Liver (tissue), 9 donors: ENCODE results near the gene SYCN. TPM values are rescaled to one million over a fixed set of nuclear protein-coding genes. Genes with fewer than 3 reads are reported as not detected.

Experiments used
- DNase-seq: peaks from one replicate; pipeline ENCODE4 v3.0.0-alpha.2; 2017; ENCODE audit warnings: low spot score
- H3K27ac ChIP-seq, 2 donors: one replicate each; pipeline ENCODE4 v1.7.0; 2013; ENCODE audit warnings: inconsistent platforms in 2 of 2, low read length in 2 of 2, control low read depth in 1 of 2, low read depth in 1 of 2, mild to moderate bottlenecking in 1 of 2
- H3K27me3 ChIP-seq, 4 donors: one replicate each; pipeline versions ENCODE4 v1.6.1 to v1.7.0; 2013; ENCODE audit warnings: low read length in 3 of 4, inconsistent platforms in 1 of 4, mild to moderate bottlenecking in 1 of 4, moderate library complexity in 1 of 4; ENCODE audit not compliant: control insufficient read depth in 4 of 4, insufficient read depth in 4 of 4
- H3K36me3 ChIP-seq, 4 donors: one replicate each; pipeline versions ENCODE4 v1.6.1 to v1.7.0; 2013; ENCODE audit warnings: low read length in 3 of 4, mild to moderate bottlenecking in 3 of 4, low read depth in 1 of 4, moderate library complexity in 1 of 4; ENCODE audit not compliant: control insufficient read depth in 4 of 4, insufficient read depth in 3 of 4
- H3K4me1 ChIP-seq, 4 donors: one replicate each; pipeline versions ENCODE4 v1.6.1 to v1.7.0; 2013; ENCODE audit warnings: low read length in 3 of 4, mild to moderate bottlenecking in 3 of 4, moderate library complexity in 1 of 4; ENCODE audit not compliant: control insufficient read depth in 4 of 4, insufficient read depth in 4 of 4
- H3K4me3 ChIP-seq, 3 donors: one replicate each; pipeline versions ENCODE4 v1.6.1 to v1.7.0; 2013; ENCODE audit warnings: low read length in 3 of 3, control low read depth in 1 of 3, low read depth in 1 of 3, mild to moderate bottlenecking in 1 of 3
- H3K9ac ChIP-seq, 2 donors: one replicate each; pipeline ENCODE4 v1.7.0; 2013; ENCODE audit warnings: low read length in 2 of 2, mild to moderate bottlenecking in 2 of 2, moderate library complexity in 2 of 2, control low read depth in 1 of 2, low read depth in 1 of 2
- H3K9me3 ChIP-seq, 4 donors: one replicate each; pipeline versions ENCODE4 v1.6.1 to v1.7.0; 2013; ENCODE audit warnings: low read length in 3 of 4; ENCODE audit not compliant: control insufficient read depth in 4 of 4
- ATF3 ChIP-seq: IDR thresholded peaks from 2 replicates; pipeline ENCODE4 v1.6.1; 2016; ENCODE audit warnings: antibody characterized with exemption
- FOXA1 ChIP-seq: IDR thresholded peaks from 2 replicates; pipeline ENCODE4 v1.6.1; 2016; ENCODE audit warnings: antibody characterized with exemption
- FOXA2 ChIP-seq: IDR thresholded peaks from 2 replicates; pipeline ENCODE4 v1.6.1; 2016; ENCODE audit warnings: antibody characterized with exemption
- HNF4G ChIP-seq: IDR thresholded peaks from 2 replicates; pipeline ENCODE4 v1.6.1; 2016; ENCODE audit warnings: antibody characterized with exemption
- JUND ChIP-seq, 2 donors: IDR thresholded peaks; 2 replicates each; pipeline ENCODE4 v1.6.1; 2016; ENCODE audit warnings: antibody characterized with exemption in 2 of 2
- MAX ChIP-seq: IDR thresholded peaks from 2 replicates; pipeline ENCODE4 v1.6.1; 2016; ENCODE audit warnings: antibody characterized with exemption
- NR2F2 ChIP-seq: IDR thresholded peaks from 2 replicates; pipeline ENCODE4 v1.6.1; 2016; ENCODE audit warnings: antibody characterized with exemption
- RAD21 ChIP-seq, 2 donors: IDR thresholded peaks; 2 replicates each; pipeline ENCODE4 v1.6.1; 2016; ENCODE audit warnings: antibody characterized with exemption in 2 of 2, mild to moderate bottlenecking in 2 of 2
- REST ChIP-seq: IDR thresholded peaks from 2 replicates; pipeline ENCODE4 v1.6.1; 2016; ENCODE audit warnings: antibody characterized with exemption, mild to moderate bottlenecking
- RXRA ChIP-seq, 2 donors: IDR thresholded peaks; 2 replicates each; pipeline ENCODE4 v1.6.1; 2017 to 2018; ENCODE audit warnings: antibody characterized with exemption in 2 of 2, mild to moderate bottlenecking in 1 of 2
- SP1 ChIP-seq: IDR thresholded peaks from 2 replicates; pipeline ENCODE4 v1.6.1; 2018; ENCODE audit warnings: antibody characterized with exemption, mild to moderate bottlenecking
- YY1 ChIP-seq: IDR thresholded peaks from 2 replicates; pipeline ENCODE4 v1.6.1; 2016; ENCODE audit warnings: antibody characterized with exemption, mild to moderate bottlenecking
- ZBTB33 ChIP-seq: IDR thresholded peaks from 2 replicates; pipeline ENCODE4 v1.6.1; 2016; ENCODE audit warnings: antibody characterized with exemption
- WGBS: extraction: QIAGEN DNeasy Blood & Tissue Kit; methylation state at CpG from one replicate; pipeline ENCODE4 v1.1.7; 2013; 5-methylcytosine and 5-hydroxymethylcytosine counted together
- polyA plus RNA-seq, 2 donors: library from polyadenylated mRNA; stranded (reverse) in 1 of 2; unstranded in 1 of 2; fragments of 200-250 nt in 1 of 2; fragments of >200 nt in 1 of 2; fragmentation: Nextera tagmentation in 1 of 2; extraction: Ambion mirVana in 1 of 2; gene quantifications; one replicate each; pipeline versions ENCODE4 v1.2.1 to v1.2.3, GENCODE V29; 2013 to 2015
- total RNA-seq, 2 donors: library from RNA; depleted of rRNA; stranded (reverse); fragments of >200 nt; gene quantifications; one replicate each; pipeline ENCODE4 v1.2.3, GENCODE V29; 2014
- donor health status: healthy.
- donor health status: healthy.
- donor health status: healthy.
- donor health status: healthy.
- donor health status: healthy.

The SYCN gene
- total and polyA plus RNA-seq, 4 donors: not detected

GRCh38 chr19:39196860-39197562, 7.1 kb downstream of the SYCN start, which contains the start of gene NCCRP1 (continued):
- TF ChIP-seq REST: no peak

- Histone ChIP-seq H3K27me3 (peaks cover 0 to 17% (median 4%) of the 10 kb centered on the region in 4 donors), H3K9me3 (no peaks in the 10 kb centered on the region), H3K9ac (no peak overlapping the region), H3K27ac (no peak overlapping the region), H3K36me3 (no peaks in the 10 kb centered on the region), H3K4me1 (peaks cover 0 to 10% (median 2%) of the 10 kb centered on the region in 4 donors), H3K4me3 (no peak overlapping the region)
- 34% methylated on average over 7 of the region's 7 CpGs for WGBS
- DNase-seq: no peak
- no peak for TF ChIP-seq HNF4G
- TF ChIP-seq YY1: no peak
- no peak for TF ChIP-seq SP1
- TF ChIP-seq FOXA1: no peak
- no peak for TF ChIP-seq JUND (IDR thresholded peaks at IDR 0.05)
- no peak for TF ChIP-seq ATF3
- no peak for TF ChIP-seq ZBTB33
- TF ChIP-seq RXRA (IDR thresholded peaks at IDR 0.05): no peak
- no peak for TF ChIP-seq REST
- no peak for TF ChIP-seq RAD21 (IDR thresholded peaks at IDR 0.05)
- no peak for TF ChIP-seq MAX
- TF ChIP-seq FOXA2: no peak
- no peak for TF ChIP-seq NR2F2
These were observed 7.7 kb downstream of the SYCN start for GRCh38 chr19:39196320-39196719.
